Endothelial cell of umbilical vein (primary cell): ENCODE data around the gene CEP152.

Experiments
- CTCF ChIP-seq, 2 donors: IDR thresholded peaks; 1 replicate in 1 of 2; 2 replicates in 1 of 2; pipeline ENCODE4 v1.5.1; 2011; ENCODE audit warnings: low read length in 2 of 2, mild to moderate bottlenecking in 2 of 2, moderate library complexity in 2 of 2, control low read depth in 1 of 2, inconsistent platforms in 1 of 2, low read depth in 1 of 2; ENCODE audit not compliant: insufficient read depth in 1 of 2; ENCODE audit errors: extremely low read depth in 1 of 2
- EZH2 ChIP-seq: IDR thresholded peaks from 2 replicates; pipeline ENCODE4 v1.6.1; 2012; ENCODE audit warnings: borderline replicate concordance, low read depth, mild to moderate bottlenecking, moderate library complexity, low read length, inconsistent platforms; ENCODE audit not compliant: severe bottlenecking
- FOS ChIP-seq: IDR thresholded peaks from 2 replicates; pipeline ENCODE4 v1.6.1; 2011; ENCODE audit warnings: mild to moderate bottlenecking, low read length, moderate library complexity, borderline replicate concordance; ENCODE audit not compliant: insufficient read depth
- JUN ChIP-seq: IDR thresholded peaks from 2 replicates; pipeline ENCODE4 v1.6.1; 2011; ENCODE audit warnings: borderline replicate concordance, low read depth; ENCODE audit not compliant: insufficient read length, insufficient read depth
- POLR2A ChIP-seq: IDR thresholded peaks from 2 replicates; pipeline ENCODE4 v1.6.1; 2012; ENCODE audit warnings: low read depth, mild to moderate bottlenecking, control low read depth, low read length

- TF ChIP-seq POLR2A, result no peak
- TF ChIP-seq EZH2, result no peak
- TF ChIP-seq CTCF (IDR thresholded peaks at IDR 0.05; ENCODE audit: extremely low read depth in 1 of 2, insufficient read depth in 1 of 2, low read depth in 1 of 2, low read length in 2 of 2), result no peak
- TF ChIP-seq FOS, result no peak
- TF ChIP-seq JUN, result no peak
These were observed 117.4 kb downstream of the CEP152 start for GRCh38 chr15:48693484-48693883.
